Mesothelial cell of epicardium (in vitro differentiated cells): ENCODE results near the gene CADM1. TPM values are rescaled to one million over a fixed set of nuclear protein-coding genes. Genes with fewer than 3 reads are reported as not detected.

Experiments used
- DNase-seq, 2 experiments: peaks; one replicate each; pipeline ENCODE4 v3.0.0; 2021; ENCODE audit warnings: low spot score in 2 of 2; ENCODE audit not compliant: unreplicated experiment in 2 of 2
- H3K27ac Mint-ChIP-seq: 2 replicates; pipeline ENCODE4 v1.8.0; 2021; ENCODE audit warnings: mixed read lengths
- H3K27me3 Mint-ChIP-seq: 2 replicates; pipeline ENCODE4 v1.8.0; 2021; ENCODE audit warnings: low read depth, mixed read lengths
- H3K36me3 Mint-ChIP-seq: 2 replicates; pipeline ENCODE4 v1.8.0; 2021; ENCODE audit warnings: mixed read lengths
- H3K4me1 Mint-ChIP-seq: 2 replicates; pipeline ENCODE4 v1.8.0; 2021; ENCODE audit warnings: mixed read lengths
- H3K4me3 Mint-ChIP-seq: 2 replicates; pipeline ENCODE4 v1.8.0; 2021; ENCODE audit warnings: mild to moderate bottlenecking, moderate library complexity, mixed read lengths
- H3K9me3 Mint-ChIP-seq: 2 replicates; pipeline ENCODE4 v1.8.0; 2021; ENCODE audit warnings: mixed read lengths
- CTCF ChIP-seq: fragments of 200-600 bp; sonication (generic); IDR thresholded peaks from one replicate; pipeline ENCODE4 v1.5.0; 2021; ENCODE audit warnings: antibody characterized with exemption; ENCODE audit not compliant: unreplicated experiment
- total RNA-seq: library from RNA; stranded (reverse); gene quantifications from 3 replicates; pipeline ENCODE4 v1.2.1, GENCODE V29; 2021

CADM1 gene
- total RNA-seq, 1 donor from 2014 or later = 60.9 TPM

GRCh38 chr11:115185931-115186330 lies 318.3 kb downstream of the CADM1 start:
- H3K4me3 Mint-ChIP-seq = no peak overlapping the region
- H3K9me3 Mint-ChIP-seq = no peaks in the 10 kb centered on the region
- H3K4me1 Mint-ChIP-seq = peaks cover 27% of the 10 kb centered on the region
- no peaks in the 10 kb centered on the region for H3K36me3 Mint-ChIP-seq
- no peak overlapping the region for H3K27ac Mint-ChIP-seq
- H3K27me3 Mint-ChIP-seq = peaks cover 5% of the 10 kb centered on the region
- no peak for TF ChIP-seq CTCF
- no peak for DNase-seq

- H3K36me3 Mint-ChIP-seq = no peaks in the 10 kb centered on the region
- no peak for DNase-seq
- H3K27ac Mint-ChIP-seq = no peak overlapping the region
- H3K27me3 Mint-ChIP-seq = peaks cover 5% of the 10 kb centered on the region
- H3K9me3 Mint-ChIP-seq = no peaks in the 10 kb centered on the region
- no peak for TF ChIP-seq CTCF
- H3K4me3 Mint-ChIP-seq = no peak overlapping the region
- H3K4me1 Mint-ChIP-seq = peaks cover 31% of the 10 kb centered on the region
These were observed 318.7 kb downstream of the CADM1 start for GRCh38 chr11:115185507-115185906.

- H3K27ac Mint-ChIP-seq = no peak overlapping the region
- H3K4me3 Mint-ChIP-seq = no peak overlapping the region
- H3K36me3 Mint-ChIP-seq = no peaks in the 10 kb centered on the region
- DNase-seq = no peak
- no peaks in the 10 kb centered on the region for H3K9me3 Mint-ChIP-seq
- peaks cover 5% of the 10 kb centered on the region for H3K27me3 Mint-ChIP-seq
- TF ChIP-seq CTCF = no peak
- H3K4me1 Mint-ChIP-seq = peaks cover 37% of the 10 kb centered on the region
These were observed 319.3 kb downstream of the CADM1 start for GRCh38 chr11:115184901-115185300.

GRCh38 chr11:115183830-115184229 lies 320.4 kb downstream of the CADM1 start:
- Mint-ChIP-seq H3K27me3 (peaks cover 5% of the 10 kb centered on the region), H3K9me3 (no peaks in the 10 kb centered on the region), H3K27ac (no peak overlapping the region), H3K4me1 (peaks cover 45% of the 10 kb centered on the region), H3K36me3 (no peaks in the 10 kb centered on the region), H3K4me3 (no peak overlapping the region)
- TF ChIP-seq CTCF = no peak
- no peak for DNase-seq

GRCh38 chr11:115183136-115183535 lies 321.1 kb downstream of the CADM1 start:
- no peaks in the 10 kb centered on the region for H3K36me3 Mint-ChIP-seq
- H3K4me1 Mint-ChIP-seq = peaks cover 47% of the 10 kb centered on the region
- no peak overlapping the region for H3K27ac Mint-ChIP-seq
- no peak for TF ChIP-seq CTCF
- no peaks in the 10 kb centered on the region for H3K9me3 Mint-ChIP-seq
- DNase-seq = no peak
- peaks cover 5% of the 10 kb centered on the region for H3K27me3 Mint-ChIP-seq
- no peak overlapping the region for H3K4me3 Mint-ChIP-seq

GRCh38 chr11:115182282-115182955 lies 321.8 kb downstream of the CADM1 start:
- Mint-ChIP-seq H3K27ac (no peak overlapping the region), H3K9me3 (no peaks in the 10 kb centered on the region), H3K4me3 (no peak overlapping the region), H3K27me3 (peaks cover 7% of the 10 kb centered on the region), H3K4me1 (peaks cover 47% of the 10 kb centered on the region), H3K36me3 (no peaks in the 10 kb centered on the region)
- no peak for DNase-seq
- no peak for TF ChIP-seq CTCF
